Liver (tissue), 9 donors: ENCODE measurements around the gene CELF2. TPM values are rescaled to one million over a fixed set of nuclear protein-coding genes. Genes with fewer than 3 reads are reported as not detected.

ENCODE experiments used
- DNase-seq: peaks from one replicate; pipeline ENCODE4 v3.0.0-alpha.2; 2017; ENCODE audit warnings: low spot score
- H3K27ac ChIP-seq, 2 donors: one replicate each; pipeline ENCODE4 v1.7.0; 2013; ENCODE audit warnings: inconsistent platforms in 2 of 2, low read length in 2 of 2, control low read depth in 1 of 2, low read depth in 1 of 2, mild to moderate bottlenecking in 1 of 2
- H3K27me3 ChIP-seq, 4 donors: one replicate each; pipeline versions ENCODE4 v1.6.1 to v1.7.0; 2013; ENCODE audit warnings: low read length in 3 of 4, inconsistent platforms in 1 of 4, mild to moderate bottlenecking in 1 of 4, moderate library complexity in 1 of 4; ENCODE audit not compliant: control insufficient read depth in 4 of 4, insufficient read depth in 4 of 4
- H3K36me3 ChIP-seq, 4 donors: one replicate each; pipeline versions ENCODE4 v1.6.1 to v1.7.0; 2013; ENCODE audit warnings: low read length in 3 of 4, mild to moderate bottlenecking in 3 of 4, low read depth in 1 of 4, moderate library complexity in 1 of 4; ENCODE audit not compliant: control insufficient read depth in 4 of 4, insufficient read depth in 3 of 4
- H3K4me1 ChIP-seq, 4 donors: one replicate each; pipeline versions ENCODE4 v1.6.1 to v1.7.0; 2013; ENCODE audit warnings: low read length in 3 of 4, mild to moderate bottlenecking in 3 of 4, moderate library complexity in 1 of 4; ENCODE audit not compliant: control insufficient read depth in 4 of 4, insufficient read depth in 4 of 4
- H3K4me3 ChIP-seq, 3 donors: one replicate each; pipeline versions ENCODE4 v1.6.1 to v1.7.0; 2013; ENCODE audit warnings: low read length in 3 of 3, control low read depth in 1 of 3, low read depth in 1 of 3, mild to moderate bottlenecking in 1 of 3
- H3K9ac ChIP-seq, 2 donors: one replicate each; pipeline ENCODE4 v1.7.0; 2013; ENCODE audit warnings: low read length in 2 of 2, mild to moderate bottlenecking in 2 of 2, moderate library complexity in 2 of 2, control low read depth in 1 of 2, low read depth in 1 of 2
- H3K9me3 ChIP-seq, 4 donors: one replicate each; pipeline versions ENCODE4 v1.6.1 to v1.7.0; 2013; ENCODE audit warnings: low read length in 3 of 4; ENCODE audit not compliant: control insufficient read depth in 4 of 4
- ATF3 ChIP-seq: IDR thresholded peaks from 2 replicates; pipeline ENCODE4 v1.6.1; 2016; ENCODE audit warnings: antibody characterized with exemption
- CTCF ChIP-seq: fragments of 150-350 bp; IDR thresholded peaks from 2 replicates; pipeline ENCODE4 v1.5.1; 2017; ENCODE audit warnings: improper control_type of control experiment, low read depth, low read length; ENCODE audit not compliant: missing input control
- EGR1 ChIP-seq, 2 donors: IDR thresholded peaks; 2 replicates each; pipeline ENCODE4 v1.6.1; 2016 to 2018; ENCODE audit warnings: antibody characterized with exemption in 2 of 2, low read depth in 2 of 2
- FOXA1 ChIP-seq: IDR thresholded peaks from 2 replicates; pipeline ENCODE4 v1.6.1; 2016; ENCODE audit warnings: antibody characterized with exemption
- FOXA2 ChIP-seq: IDR thresholded peaks from 2 replicates; pipeline ENCODE4 v1.6.1; 2016; ENCODE audit warnings: antibody characterized with exemption
- GABPA ChIP-seq, 2 donors: IDR thresholded peaks in 1 of 2; conservative IDR thresholded peaks in 1 of 2; 2 replicates each; pipeline ENCODE4 v1.6.1; 2016; ENCODE audit warnings: antibody characterized with exemption in 2 of 2, mild to moderate bottlenecking in 1 of 2, moderate library complexity in 1 of 2
- HNF4A ChIP-seq, 2 donors: conservative IDR thresholded peaks; 2 replicates each; pipeline ENCODE4 v1.6.1; 2016; ENCODE audit warnings: antibody characterized with exemption in 2 of 2, mild to moderate bottlenecking in 2 of 2
- HNF4G ChIP-seq: IDR thresholded peaks from 2 replicates; pipeline ENCODE4 v1.6.1; 2016; ENCODE audit warnings: antibody characterized with exemption
- JUND ChIP-seq, 2 donors: IDR thresholded peaks; 2 replicates each; pipeline ENCODE4 v1.6.1; 2016; ENCODE audit warnings: antibody characterized with exemption in 2 of 2
- MAX ChIP-seq: IDR thresholded peaks from 2 replicates; pipeline ENCODE4 v1.6.1; 2016; ENCODE audit warnings: antibody characterized with exemption
- NR2F2 ChIP-seq: IDR thresholded peaks from 2 replicates; pipeline ENCODE4 v1.6.1; 2016; ENCODE audit warnings: antibody characterized with exemption
- RAD21 ChIP-seq, 2 donors: IDR thresholded peaks; 2 replicates each; pipeline ENCODE4 v1.6.1; 2016; ENCODE audit warnings: antibody characterized with exemption in 2 of 2, mild to moderate bottlenecking in 2 of 2
- REST ChIP-seq: IDR thresholded peaks from 2 replicates; pipeline ENCODE4 v1.6.1; 2016; ENCODE audit warnings: antibody characterized with exemption, mild to moderate bottlenecking
- RXRA ChIP-seq, 2 donors: IDR thresholded peaks; 2 replicates each; pipeline ENCODE4 v1.6.1; 2017 to 2018; ENCODE audit warnings: antibody characterized with exemption in 2 of 2, mild to moderate bottlenecking in 1 of 2
- SP1 ChIP-seq: IDR thresholded peaks from 2 replicates; pipeline ENCODE4 v1.6.1; 2018; ENCODE audit warnings: antibody characterized with exemption, mild to moderate bottlenecking
- TAF1 ChIP-seq: conservative IDR thresholded peaks from 2 replicates; pipeline ENCODE4 v1.6.1; 2016; ENCODE audit warnings: antibody characterized with exemption, mild to moderate bottlenecking
- YY1 ChIP-seq: IDR thresholded peaks from 2 replicates; pipeline ENCODE4 v1.6.1; 2016; ENCODE audit warnings: antibody characterized with exemption, mild to moderate bottlenecking
- ZBTB33 ChIP-seq: IDR thresholded peaks from 2 replicates; pipeline ENCODE4 v1.6.1; 2016; ENCODE audit warnings: antibody characterized with exemption
- WGBS: extraction: QIAGEN DNeasy Blood & Tissue Kit; methylation state at CpG from one replicate; pipeline ENCODE4 v1.1.7; 2013; 5-methylcytosine and 5-hydroxymethylcytosine counted together
- polyA plus RNA-seq, 2 donors: library from polyadenylated mRNA; stranded (reverse) in 1 of 2; unstranded in 1 of 2; fragments of 200-250 nt in 1 of 2; fragments of >200 nt in 1 of 2; fragmentation: Nextera tagmentation in 1 of 2; extraction: Ambion mirVana in 1 of 2; gene quantifications; one replicate each; pipeline versions ENCODE4 v1.2.1 to v1.2.3, GENCODE V29; 2013 to 2015
- total RNA-seq, 2 donors: library from RNA; depleted of rRNA; stranded (reverse); fragments of >200 nt; gene quantifications; one replicate each; pipeline ENCODE4 v1.2.3, GENCODE V29; 2014
- donor health status: healthy.
- donor health status: healthy.
- donor health status: healthy.
- donor health status: healthy.
- donor health status: healthy.

Gene CELF2
- total and polyA plus RNA-seq, 4 donors: 1.4 to 8.5 (median 5.6) TPM

GRCh38 chr10:11057994-11058393 is 40.3 kb downstream of the CELF2 start:
- no peak for DNase-seq

GRCh38 chr10:11058965-11059364 is 41.3 kb downstream of the CELF2 start:
- TF ChIP-seq NR2F2: no peak
- TF ChIP-seq YY1: no peak
- TF ChIP-seq RXRA (IDR thresholded peaks at IDR 0.05): no peak
- no peak for TF ChIP-seq FOXA1
- no peak for TF ChIP-seq MAX
- no peak for TF ChIP-seq HNF4G
- no peak for TF ChIP-seq CTCF
- TF ChIP-seq JUND (IDR thresholded peaks at IDR 0.05): no peak
- TF ChIP-seq FOXA2: no peak
- no peak for TF ChIP-seq GABPA (IDR thresholded peaks at IDR 0.05 in 1 of 2, conservative IDR thresholded peaks at IDR 0.05 in 1 of 2)
- no peak for TF ChIP-seq EGR1 (IDR thresholded peaks at IDR 0.05; ENCODE audit: low read depth in 2 of 2)
- no peak for TF ChIP-seq RAD21 (IDR thresholded peaks at IDR 0.05)
- TF ChIP-seq TAF1: no peak
- TF ChIP-seq SP1: no peak
- TF ChIP-seq ATF3: no peak
- no peak for TF ChIP-seq REST
- TF ChIP-seq HNF4A (conservative IDR thresholded peaks at IDR 0.05): no peak
- Histone ChIP-seq H3K4me3 (no peak overlapping the region), H3K27me3 (peaks cover 0 to 3% (median under 1%) of the 10 kb centered on the region in 4 donors), H3K9ac (no peak overlapping the region), H3K36me3 (no peaks in the 10 kb centered on the region), H3K27ac (no peak overlapping the region), H3K4me1 (no peaks in the 10 kb centered on the region), H3K9me3 (peaks cover 0 to 5% (median 1%) of the 10 kb centered on the region in 4 donors)
- 86% methylated on average over 8 of the region's 8 CpGs for WGBS
- no peak for DNase-seq

More at GRCh38 chr10:11057994-11058393, 40.3 kb downstream of the CELF2 start:
- H3K9me3 ChIP-seq: peaks cover 0 to 5% (median 1%) of the 10 kb centered on the region in 4 donors
- H3K27me3 ChIP-seq: peaks cover 0 to 3% (median under 1%) of the 10 kb centered on the region in 4 donors
- WGBS: 66% methylated on average over 4 of the region's 4 CpGs
- no peaks in the 10 kb centered on the region for H3K4me1 ChIP-seq
- H3K36me3 ChIP-seq: no peaks in the 10 kb centered on the region
- no peak overlapping the region for H3K27ac ChIP-seq
- no peak overlapping the region for H3K4me3 ChIP-seq
- H3K9ac ChIP-seq: no peak overlapping the region
- TF ChIP-seq FOXA1: no peak
- TF ChIP-seq ZBTB33: no peak
- TF ChIP-seq YY1: no peak
- TF ChIP-seq RAD21 (IDR thresholded peaks at IDR 0.05): no peak
- no peak for TF ChIP-seq SP1
- TF ChIP-seq NR2F2: no peak
- TF ChIP-seq JUND (IDR thresholded peaks at IDR 0.05): no peak
- TF ChIP-seq HNF4G: no peak
- TF ChIP-seq EGR1 (IDR thresholded peaks at IDR 0.05; ENCODE audit: low read depth in 2 of 2): no peak
